Cerebellar cortex (tissue), 1 donor: ENCODE measurements around the gene ENOSF1.
"Not testable (repeated sequence)": the region's sequence is repeated elsewhere in the genome, so short reads cannot be mapped to it uniquely, and the experiment has no call there.

ENCODE experiments used
- DNase-seq: peaks from one replicate; pipeline ENCODE4 v3.0.0-alpha.2; 2015; ENCODE audit warnings: low spot score

Gene ENOSF1

GRCh38 chr18:706405-706804 lies 6.0 kb downstream of the ENOSF1 start:
- no peak for DNase-seq

GRCh38 chr18:703213-703967 lies 9.0 kb downstream of the ENOSF1 start:
- no peak for DNase-seq

- no peak for DNase-seq
These were observed 14.6 kb downstream of the ENOSF1 start for GRCh38 chr18:697800-698199.

- no peak for DNase-seq
These were observed 15.4 kb downstream of the ENOSF1 start for GRCh38 chr18:697012-697411.

- DNase-seq, result no peak
These were observed 18.8 kb downstream of the ENOSF1 start for GRCh38 chr18:693466-694187.

- no peak for DNase-seq
These were observed 19.6 kb downstream of the ENOSF1 start for GRCh38 chr18:692824-693223.

- DNase-seq, result no peak
These were observed 24.1 kb downstream of the ENOSF1 start for GRCh38 chr18:688323-688722.

GRCh38 chr18:686339-687111 lies 25.9 kb downstream of the ENOSF1 start:
- no peak for DNase-seq

GRCh38 chr18:685438-685837 lies 27.0 kb downstream of the ENOSF1 start:
- DNase-seq, result no peak

GRCh38 chr18:683531-683930 lies 28.9 kb downstream of the ENOSF1 start:
- no peak for DNase-seq

- DNase-seq, result no peak
These were observed 29.6 kb downstream of the ENOSF1 start for GRCh38 chr18:682833-683232.

- DNase-seq, result not testable (repeated sequence)
These were observed 30.0 kb downstream of the ENOSF1 start for GRCh38 chr18:682416-682815.

GRCh38 chr18:681985-682384 lies 30.4 kb downstream of the ENOSF1 start:
- no peak for DNase-seq

- no peak for DNase-seq
These were observed 32.0 kb downstream of the ENOSF1 start for GRCh38 chr18:680392-680791.

GRCh38 chr18:679516-679915 lies 32.9 kb downstream of the ENOSF1 start:
- no peak for DNase-seq

GRCh38 chr18:678482-679182 lies 33.8 kb downstream of the ENOSF1 start:
- DNase-seq, result no peak

- DNase-seq, result no peak
These were observed 34.5 kb downstream of the ENOSF1 start for GRCh38 chr18:677951-678381.

GRCh38 chr18:677145-677544 lies 35.3 kb downstream of the ENOSF1 start:
- no peak for DNase-seq

GRCh38 chr18:676736-677135 lies 35.7 kb downstream of the ENOSF1 start:
- DNase-seq, result no peak

GRCh38 chr18:676069-676468 lies 36.4 kb downstream of the ENOSF1 start:
- no peak for DNase-seq

- DNase-seq, result no peak
These were observed 37.1 kb downstream of the ENOSF1 start for GRCh38 chr18:675307-675706.

GRCh38 chr18:673769-674168 lies 38.7 kb downstream of the ENOSF1 start:
- no peak for DNase-seq
